ENCODE results near the gene MKI67.

The MKI67 gene

GRCh38 chr10:128081720-128082119 is 44.5 kb downstream of the MKI67 start:
- DNase-seq, result peak in 1 of 2 donors; percentile 6

- DNase-seq, result peak in 1 of 2 donors; percentile 10
Observed at GRCh38 chr10:128081222-128081621, 45.0 kb downstream of the MKI67 start.

- peak in 1 of 2 donors; percentile 7 for DNase-seq
Observed at GRCh38 chr10:128080641-128081040, 45.6 kb downstream of the MKI67 start.

- DNase-seq, result peak in 1 of 2 donors; percentile 4
Observed at GRCh38 chr10:128080231-128080630, 46.0 kb downstream of the MKI67 start.

- peak; percentile 45 to 49 for DNase-seq
Observed at GRCh38 chr10:128078136-128078969, 47.9 kb downstream of the MKI67 start.

- peak in 1 of 2 donors; percentile 9 for DNase-seq
Observed at GRCh38 chr10:128077155-128077875, 48.9 kb downstream of the MKI67 start.

- DNase-seq, result no peak
Observed at GRCh38 chr10:128074589-128074988, 51.6 kb downstream of the MKI67 start.

- no peak for DNase-seq
Observed at GRCh38 chr10:128073890-128074289, 52.3 kb downstream of the MKI67 start.

GRCh38 chr10:128072941-128073645 is 53.1 kb downstream of the MKI67 start:
- DNase-seq, result peak in 1 of 2 donors; percentile 10

GRCh38 chr10:128072046-128072445 is 54.2 kb downstream of the MKI67 start:
- no peak for DNase-seq

- DNase-seq, result no peak
Observed at GRCh38 chr10:128071417-128071782, 54.8 kb downstream of the MKI67 start.

- peak in 1 of 2 donors; percentile 10 for DNase-seq
Observed at GRCh38 chr10:128070721-128071416, 55.4 kb downstream of the MKI67 start.

- DNase-seq, result peak in 1 of 2 donors; percentile 7
Observed at GRCh38 chr10:128070161-128070560, 56.1 kb downstream of the MKI67 start.

- peak; percentile 80 to 85 for DNase-seq
Observed at GRCh38 chr10:128069351-128070051, 56.7 kb downstream of the MKI67 start.

- DNase-seq, result peak in 1 of 2 donors; percentile 20
Observed at GRCh38 chr10:128068398-128069285, 57.6 kb downstream of the MKI67 start.

GRCh38 chr10:128067691-128068397 is 58.4 kb downstream of the MKI67 start:
- DNase-seq, result peak in 1 of 2 donors; percentile 9

- DNase-seq, result peak in 1 of 2 donors; percentile 11
Observed at GRCh38 chr10:128066870-128067382, 59.3 kb downstream of the MKI67 start.

GRCh38 chr10:128065881-128066534 is 60.2 kb downstream of the MKI67 start:
- peak in 1 of 2 donors; percentile 11 for DNase-seq

- no peak for DNase-seq
Observed at GRCh38 chr10:128064970-128065580, 61.1 kb downstream of the MKI67 start.

Data from CD4-positive, alpha-beta T cell treated with Interleukin-4 for 1 hour (primary cell).